Measurements from ENCODE around the gene LMF1.

DNA sequence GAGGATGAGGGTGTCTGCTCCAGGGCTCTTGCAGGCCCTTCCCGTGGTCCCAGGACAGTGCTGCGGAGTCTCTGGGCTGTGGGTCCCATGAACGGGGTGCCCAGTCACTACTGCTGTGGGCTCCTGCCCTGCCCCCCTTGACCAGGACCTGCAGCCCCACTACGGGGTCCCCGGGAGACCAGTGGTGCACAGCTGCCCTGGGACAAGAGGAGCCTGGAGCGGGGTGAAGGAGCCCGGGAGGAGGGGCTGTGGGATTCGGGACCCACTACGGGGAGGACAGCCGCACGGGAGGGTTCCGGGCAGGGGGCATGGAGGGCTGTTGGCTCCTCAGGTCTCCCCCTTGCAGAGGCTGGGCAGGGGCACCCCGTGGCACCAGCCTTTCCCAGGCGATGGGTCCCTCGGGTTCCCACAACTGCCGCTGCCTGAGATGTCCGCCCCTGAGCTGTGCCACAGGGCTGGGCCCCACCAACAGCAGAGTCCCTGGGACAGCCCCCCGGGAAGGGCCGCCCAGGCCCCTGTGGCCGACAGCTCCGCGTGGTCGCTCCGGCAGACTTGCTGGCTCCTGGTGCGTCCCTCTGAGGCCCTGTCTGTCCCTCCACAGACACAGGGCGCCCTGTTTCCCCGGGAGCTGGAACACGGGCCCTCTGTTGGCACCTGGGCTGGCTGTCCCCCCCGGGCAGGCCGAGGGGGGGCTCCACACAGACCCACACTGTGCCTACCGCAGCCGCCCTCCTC is 118.2 kb downstream of the LMF1 start:
- TF ChIP-seq, protein P1, sequence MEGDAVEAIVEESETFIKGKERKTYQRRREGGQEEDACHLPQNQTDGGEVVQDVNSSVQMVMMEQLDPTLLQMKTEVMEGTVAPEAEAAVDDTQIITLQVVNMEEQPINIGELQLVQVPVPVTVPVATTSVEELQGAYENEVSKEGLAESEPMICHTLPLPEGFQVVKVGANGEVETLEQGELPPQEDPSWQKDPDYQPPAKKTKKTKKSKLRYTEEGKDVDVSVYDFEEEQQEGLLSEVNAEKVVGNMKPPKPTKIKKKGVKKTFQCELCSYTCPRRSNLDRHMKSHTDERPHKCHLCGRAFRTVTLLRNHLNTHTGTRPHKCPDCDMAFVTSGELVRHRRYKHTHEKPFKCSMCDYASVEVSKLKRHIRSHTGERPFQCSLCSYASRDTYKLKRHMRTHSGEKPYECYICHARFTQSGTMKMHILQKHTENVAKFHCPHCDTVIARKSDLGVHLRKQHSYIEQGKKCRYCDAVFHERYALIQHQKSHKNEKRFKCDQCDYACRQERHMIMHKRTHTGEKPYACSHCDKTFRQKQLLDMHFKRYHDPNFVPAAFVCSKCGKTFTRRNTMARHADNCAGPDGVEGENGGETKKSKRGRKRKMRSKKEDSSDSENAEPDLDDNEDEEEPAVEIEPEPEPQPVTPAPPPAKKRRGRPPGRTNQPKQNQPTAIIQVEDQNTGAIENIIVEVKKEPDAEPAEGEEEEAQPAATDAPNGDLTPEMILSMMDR (IDR thresholded peaks at IDR 0.05), result no peak
- no peak for TF ChIP-seq POLR2A (IDR thresholded peaks at IDR 0.05)
